Hepatocyte (in vitro differentiated cells): Measurements from ENCODE around the gene NUMA1.

Experiments
- EZH2 ChIP-seq: fragments of 200-600 bp; sonication (generic); IDR thresholded peaks from 2 replicates; pipeline ENCODE4 v1.6.1; 2016; ENCODE audit warnings: antibody characterized with exemption, mild to moderate bottlenecking, borderline replicate concordance
- EZH2phosphoT487 ChIP-seq: fragments of 200-600 bp; sonication (generic); IDR thresholded peaks from one replicate; pipeline ENCODE4 v1.6.1; 2018; ENCODE audit warnings: antibody characterized with exemption, mild to moderate bottlenecking, low read depth, moderate library complexity; ENCODE audit not compliant: unreplicated experiment, severe bottlenecking
- TF ChIP-seq, protein P1 (sequence below): fragments of 200-600 bp; sonication (generic); IDR thresholded peaks from 2 replicates; pipeline ENCODE4 v1.5.1; 2016; ENCODE audit warnings: antibody characterized with exemption, mild to moderate bottlenecking; ENCODE audit not compliant: poor library complexity

DNA sequence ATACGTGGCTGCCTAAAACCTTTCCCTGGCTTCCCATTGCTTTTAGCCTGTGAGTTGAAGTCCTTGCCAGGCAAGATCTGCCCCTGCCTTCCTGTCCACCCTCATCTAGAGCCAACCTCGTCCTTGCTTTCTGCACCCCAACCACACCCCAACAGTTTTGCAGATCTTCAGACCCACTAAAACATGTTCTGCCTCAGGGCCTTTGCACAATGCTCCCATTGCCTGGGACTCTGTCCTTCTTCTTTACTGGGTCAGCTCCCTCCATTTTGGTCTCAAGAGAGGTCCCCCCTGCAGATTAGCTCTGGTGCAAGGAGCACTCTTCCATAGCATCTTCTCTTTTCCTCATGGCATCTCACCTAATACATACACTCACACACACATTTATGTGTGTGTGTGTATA, 40.6 kb upstream of the NUMA1 start:
- TF ChIP-seq, protein P1, sequence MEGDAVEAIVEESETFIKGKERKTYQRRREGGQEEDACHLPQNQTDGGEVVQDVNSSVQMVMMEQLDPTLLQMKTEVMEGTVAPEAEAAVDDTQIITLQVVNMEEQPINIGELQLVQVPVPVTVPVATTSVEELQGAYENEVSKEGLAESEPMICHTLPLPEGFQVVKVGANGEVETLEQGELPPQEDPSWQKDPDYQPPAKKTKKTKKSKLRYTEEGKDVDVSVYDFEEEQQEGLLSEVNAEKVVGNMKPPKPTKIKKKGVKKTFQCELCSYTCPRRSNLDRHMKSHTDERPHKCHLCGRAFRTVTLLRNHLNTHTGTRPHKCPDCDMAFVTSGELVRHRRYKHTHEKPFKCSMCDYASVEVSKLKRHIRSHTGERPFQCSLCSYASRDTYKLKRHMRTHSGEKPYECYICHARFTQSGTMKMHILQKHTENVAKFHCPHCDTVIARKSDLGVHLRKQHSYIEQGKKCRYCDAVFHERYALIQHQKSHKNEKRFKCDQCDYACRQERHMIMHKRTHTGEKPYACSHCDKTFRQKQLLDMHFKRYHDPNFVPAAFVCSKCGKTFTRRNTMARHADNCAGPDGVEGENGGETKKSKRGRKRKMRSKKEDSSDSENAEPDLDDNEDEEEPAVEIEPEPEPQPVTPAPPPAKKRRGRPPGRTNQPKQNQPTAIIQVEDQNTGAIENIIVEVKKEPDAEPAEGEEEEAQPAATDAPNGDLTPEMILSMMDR = no peak
- TF ChIP-seq EZH2phosphoT487 (no peak), EZH2 (no peak)
